ENCODE data around the gene TMEM53.
A peak's percentile ranks its signal among the peaks of the same experiment; 100 is the strongest.
"Not testable (repeated sequence)": the region's sequence is repeated elsewhere in the genome, so short reads cannot be mapped to it uniquely, and the experiment has no call there.

The TMEM53 gene

DNA sequence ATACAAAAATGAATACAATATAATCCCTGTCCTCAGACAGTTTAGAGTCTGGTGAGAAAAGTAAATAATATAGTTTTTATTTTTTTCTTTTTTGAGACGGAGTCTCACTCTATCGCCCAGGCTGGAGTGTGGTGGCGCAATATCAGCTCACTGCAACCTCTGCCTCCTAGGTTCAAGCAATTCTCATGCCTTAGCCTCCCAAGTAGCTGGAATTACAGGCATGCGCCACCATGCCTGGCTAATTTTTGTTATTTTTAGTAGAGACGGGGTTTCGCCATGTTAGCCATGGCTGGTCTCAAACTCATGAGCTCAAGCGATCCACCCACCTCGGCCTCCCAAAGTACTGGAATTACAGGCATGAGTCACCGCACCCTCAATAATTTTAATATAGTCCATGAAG lies 25.1 kb upstream of the TMEM53 start:
- FAIRE-seq; DNase-seq (ENCODE audit: insufficient read length, low spot score): not testable (repeated sequence)

DNA sequence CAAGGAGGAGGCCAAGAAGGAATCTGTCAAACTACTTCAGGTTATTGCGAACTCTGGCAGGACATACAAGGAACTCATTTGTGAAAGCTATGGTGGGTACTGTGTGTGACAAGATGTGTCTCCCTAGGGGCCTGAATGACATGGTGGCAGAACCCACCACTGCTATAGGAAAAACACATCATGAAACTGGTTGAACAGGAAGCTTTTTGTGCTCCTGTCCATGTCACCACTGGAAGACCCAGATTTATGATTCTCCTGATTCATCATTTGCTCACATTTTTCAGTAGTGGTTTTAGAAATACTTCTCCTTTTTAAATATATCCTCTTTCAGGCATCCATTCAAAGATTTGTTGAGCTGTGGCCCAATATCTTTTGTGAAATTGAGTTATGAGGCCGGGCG lies 23.9 kb upstream of the TMEM53 start:
- no peak for DNase-seq (ENCODE audit: insufficient read length, low spot score)

DNA sequence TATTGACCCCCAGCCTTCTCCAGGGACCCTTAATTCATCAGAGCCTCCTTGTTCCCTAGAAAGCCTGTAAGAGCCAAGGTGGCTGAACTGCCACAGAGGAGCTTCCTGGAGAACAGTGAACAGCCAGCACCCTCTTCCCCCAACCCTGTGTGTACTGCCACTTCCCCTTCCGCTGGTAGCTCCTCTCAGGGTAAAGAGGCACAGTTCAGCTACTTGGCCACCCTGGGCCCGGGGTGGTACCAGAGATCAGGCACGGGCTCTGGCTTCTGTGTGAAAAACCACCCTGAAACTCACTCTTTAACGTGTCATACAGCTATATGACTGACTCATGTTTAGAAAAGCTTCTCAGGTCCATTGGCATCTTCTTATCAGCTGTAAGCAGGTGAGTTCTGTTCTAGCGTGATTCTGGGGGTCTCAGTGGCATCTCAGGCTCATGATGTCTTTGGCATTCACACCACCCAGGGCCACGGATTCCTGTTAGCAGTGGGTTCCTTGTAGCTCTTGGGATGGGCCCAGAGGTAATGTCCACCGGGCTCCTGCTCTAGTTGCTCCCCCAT lies 22.6 kb upstream of the TMEM53 start:
- FAIRE-seq (no peak), DNase-seq (ENCODE audit: insufficient read length, low spot score) (no peak)

More for the DNA sequence above, 23.9 kb upstream of the TMEM53 start:
- FAIRE-seq, result no peak

DNA sequence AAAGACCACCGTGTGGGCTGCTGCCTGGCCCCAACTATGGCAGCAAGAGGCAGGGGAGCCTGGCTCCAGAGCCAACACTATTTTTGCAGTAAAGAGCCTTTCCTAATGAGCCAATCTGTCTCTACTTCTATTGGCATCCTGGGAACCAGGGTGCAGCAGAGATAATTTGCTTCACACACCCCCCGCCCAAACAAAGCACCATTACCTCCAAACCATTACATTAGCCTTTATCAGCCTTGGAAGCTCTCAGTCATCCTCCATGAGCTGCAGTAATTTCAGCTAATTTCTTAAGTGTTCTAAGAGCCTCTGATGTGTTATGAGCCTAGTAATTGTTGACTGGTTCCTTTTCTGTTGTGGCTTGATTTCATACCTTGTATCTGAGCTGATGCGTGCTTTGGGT lies 21.8 kb upstream of the TMEM53 start:
- no peak for FAIRE-seq
- no peak for DNase-seq (ENCODE audit: insufficient read length, low spot score)

GRCh38 chr1:44695671-44696070 lies 21.4 kb upstream of the TMEM53 start:
- no peak for FAIRE-seq
- DNase-seq (ENCODE audit: insufficient read length, low spot score), result no peak

- no peak for FAIRE-seq
- no peak for DNase-seq (ENCODE audit: insufficient read length, low spot score)
These were observed 20.7 kb upstream of the TMEM53 start for GRCh38 chr1:44694863-44695478.

- DNase-seq (ENCODE audit: insufficient read length, low spot score), result no peak
- FAIRE-seq, result no peak
These were observed 19.6 kb upstream of the TMEM53 start for GRCh38 chr1:44693900-44694299.

DNA sequence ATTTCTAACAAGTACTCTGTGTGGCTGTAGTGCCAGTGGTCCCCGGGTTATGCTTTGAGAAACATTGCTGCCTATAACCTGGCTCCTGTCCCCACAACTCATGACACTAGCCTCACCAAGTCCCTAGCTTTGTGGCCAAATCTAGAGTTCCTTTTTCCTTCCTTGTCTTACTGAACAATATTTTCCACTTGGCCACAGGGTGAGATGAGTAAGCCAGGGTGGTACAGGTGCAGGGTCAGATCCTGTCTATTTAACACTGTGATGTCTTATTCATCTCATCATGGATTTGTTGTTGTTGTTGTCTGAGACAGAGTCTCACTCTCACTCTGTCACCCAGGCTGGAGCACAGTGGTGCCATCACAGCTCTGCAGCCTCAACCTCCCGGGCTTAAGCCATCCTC lies 18.9 kb upstream of the TMEM53 start:
- DNase-seq (ENCODE audit: insufficient read length, low spot score), result no peak
- FAIRE-seq, result no peak

DNA sequence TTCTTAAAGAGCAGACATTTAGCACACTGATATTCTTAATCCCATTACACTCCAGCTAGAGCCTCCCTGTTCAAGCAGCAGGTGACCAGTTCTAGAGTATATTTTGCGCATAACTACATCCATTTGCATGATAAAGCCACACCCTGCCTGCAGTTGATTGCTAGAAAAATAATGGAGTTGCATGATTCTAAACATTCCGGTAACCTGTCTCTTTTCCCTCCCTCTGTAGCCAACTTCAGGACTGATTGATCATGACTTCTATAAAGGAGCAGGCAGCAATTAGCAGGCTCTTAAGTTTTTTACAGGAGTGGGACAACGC lies 15.1 kb upstream of the TMEM53 start:
- DNase-seq (ENCODE audit: insufficient read length, low spot score) (no peak), FAIRE-seq (no peak)

GRCh38 chr1:44688760-44689446 lies 14.6 kb upstream of the TMEM53 start:
- FAIRE-seq (no peak), DNase-seq (ENCODE audit: insufficient read length, low spot score) (no peak)

- DNase-seq (ENCODE audit: insufficient read length, low spot score) (no peak), FAIRE-seq (no peak)
These were observed 11.6 kb upstream of the TMEM53 start for GRCh38 chr1:44685881-44686280.

DNA sequence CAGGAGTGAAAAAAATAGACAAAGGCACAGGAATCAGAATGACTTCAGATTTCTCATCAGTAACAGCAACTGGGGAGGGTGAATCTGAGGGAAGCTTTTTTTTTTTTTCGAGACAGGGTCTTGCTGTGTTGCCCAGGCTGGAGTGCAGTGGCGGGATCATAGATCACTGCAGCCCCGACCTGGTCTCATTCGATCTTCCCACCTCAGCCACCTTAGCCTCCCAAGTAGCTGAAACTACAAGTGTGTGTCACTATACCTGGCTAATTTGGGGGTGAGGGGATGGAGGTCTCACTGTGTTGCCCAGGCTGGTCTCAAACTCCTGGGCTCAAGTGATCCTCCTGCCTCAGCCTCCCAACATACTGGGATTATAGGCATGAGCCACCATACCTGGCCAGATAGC lies 10.9 kb upstream of the TMEM53 start:
- FAIRE-seq, result no peak

DNA sequence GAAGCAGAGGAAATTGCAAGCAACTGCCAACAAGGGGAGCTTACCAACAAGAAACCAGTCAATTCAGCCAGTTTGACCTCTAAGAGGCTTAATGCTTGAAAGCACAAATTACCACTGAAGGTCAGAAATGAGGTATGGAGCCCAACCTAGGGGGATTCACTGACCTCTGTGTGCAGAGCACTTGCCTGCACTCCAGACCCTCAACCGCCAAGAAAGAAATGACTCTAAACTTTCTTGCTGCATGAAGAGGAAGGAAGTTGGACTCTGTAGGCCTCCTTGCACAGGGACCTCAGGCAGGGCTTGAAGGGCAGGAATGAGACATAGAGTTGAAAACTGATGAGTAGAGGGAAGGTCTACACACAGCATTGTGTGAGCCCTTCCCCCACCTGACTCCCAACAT lies 10.2 kb upstream of the TMEM53 start:
- no peak for FAIRE-seq

More for the DNA sequence above, 10.9 kb upstream of the TMEM53 start:
- DNase-seq (ENCODE audit: insufficient read length, low spot score), result no peak

DNA sequence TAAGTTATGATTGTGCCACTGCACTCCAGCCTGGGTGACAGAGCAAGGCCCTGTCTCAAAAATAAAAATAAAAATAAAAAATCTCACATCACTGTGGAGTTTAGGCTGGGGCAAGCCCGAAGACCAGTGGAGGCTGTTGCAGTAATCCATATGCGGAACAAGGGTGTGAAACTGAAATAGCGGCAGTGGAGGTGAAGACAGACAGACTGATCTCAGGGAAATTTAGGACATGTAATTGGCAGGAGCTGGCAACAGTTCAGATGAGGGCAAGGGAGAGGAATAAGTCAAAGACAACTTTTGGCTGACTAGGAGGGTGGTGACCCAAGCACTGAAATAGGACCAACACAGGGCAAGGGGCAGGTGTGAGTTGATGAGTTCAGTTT lies 8.6 kb upstream of the TMEM53 start:
- FAIRE-seq (no peak), DNase-seq (ENCODE audit: insufficient read length, low spot score) (no peak)

More for the DNA sequence above, 10.2 kb upstream of the TMEM53 start:
- DNase-seq (ENCODE audit: insufficient read length, low spot score), result no peak

GRCh38 chr1:44681905-44682882 lies 7.9 kb upstream of the TMEM53 start:
- FAIRE-seq (no peak), DNase-seq (ENCODE audit: insufficient read length, low spot score) (no peak)

- FAIRE-seq, result no peak
These were observed 5.2 kb upstream of the TMEM53 start for GRCh38 chr1:44679468-44679867.

DNA sequence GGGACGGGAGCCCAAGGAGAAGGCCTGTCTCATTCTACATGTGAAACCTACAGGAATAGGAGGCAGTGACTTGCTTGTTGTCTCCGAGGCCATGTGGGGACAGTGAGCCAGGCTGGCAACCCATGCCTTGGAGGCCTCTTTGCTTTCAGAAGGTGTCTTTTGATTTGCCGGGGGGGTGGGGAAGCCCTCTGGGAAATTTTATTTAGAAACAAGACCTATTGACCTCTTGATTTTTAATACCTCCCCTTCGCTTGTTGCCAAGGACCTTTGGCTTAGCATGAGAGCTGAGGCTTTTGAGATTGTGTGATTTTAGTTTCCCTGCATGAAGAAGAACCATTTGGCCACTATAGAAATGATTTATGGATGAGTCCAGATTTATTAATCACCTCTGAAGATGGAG lies 4.3 kb upstream of the TMEM53 start:
- FAIRE-seq (no peak), DNase-seq (ENCODE audit: insufficient read length, low spot score) (no peak)

More at GRCh38 chr1:44679468-44679867, 5.2 kb upstream of the TMEM53 start:
- DNase-seq (ENCODE audit: insufficient read length, low spot score), result no peak

GRCh38 chr1:44678120-44678519 lies 3.8 kb upstream of the TMEM53 start:
- FAIRE-seq (no peak), DNase-seq (ENCODE audit: insufficient read length, low spot score) (no peak)

DNA sequence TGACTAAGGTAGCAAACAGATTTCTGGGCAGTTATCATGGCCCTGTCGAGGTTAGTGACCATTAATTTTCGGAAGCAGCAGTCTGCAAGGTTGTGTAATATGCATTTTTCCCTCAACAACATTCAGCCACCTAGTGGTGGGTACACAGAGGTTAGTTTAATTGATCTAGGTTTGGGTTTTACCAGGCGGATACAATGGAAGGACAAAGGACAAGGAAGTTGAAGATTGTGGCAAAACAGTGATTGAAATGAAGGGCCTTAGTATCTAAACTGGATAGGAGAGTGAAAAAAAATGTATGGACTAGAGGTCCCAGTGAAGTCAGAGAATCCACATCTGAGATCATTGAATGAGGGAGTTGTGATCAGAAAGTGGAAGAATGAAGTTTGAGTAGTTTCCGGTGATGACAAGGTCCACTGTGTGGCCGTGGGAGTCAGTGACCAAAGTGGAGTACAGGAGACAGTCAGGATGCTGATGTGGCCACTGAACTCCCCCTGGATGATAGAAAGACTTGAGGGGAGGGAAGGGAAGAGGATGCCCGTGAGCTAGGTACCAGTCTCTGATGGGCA lies 3.0 kb upstream of the TMEM53 start:
- DNase-seq (ENCODE audit: insufficient read length, low spot score) (peak; percentile 29), FAIRE-seq (no peak)

GRCh38 chr1:44676484-44677200 lies 2.4 kb upstream of the TMEM53 start:
- FAIRE-seq, result no peak
- DNase-seq (ENCODE audit: insufficient read length, low spot score), result no peak

Data from HTR-8/SVneo (cell line).